NCI-H1694 treated with DMSO at 0.1 percent for 48 hours (cell line): ENCODE measurements around the gene SLC35B1.
"Not testable (repeated sequence)": the region's sequence is repeated elsewhere in the genome, so short reads cannot be mapped to it uniquely, and the experiment has no call there.

ENCODE experiments used
- DNase-seq: peaks from one replicate; lab custom pipeline; 2025; lab: John Stamatoyannopoulos, UW

The SLC35B1 gene

GRCh38 chr17:49699966-49700575 lies 7.7 kb downstream of the SLC35B1 start:
- DNase-seq = peak; percentile 72

GRCh38 chr17:49698005-49698404 lies 9.8 kb downstream of the SLC35B1 start:
- no peak for DNase-seq

GRCh38 chr17:49696233-49696761 lies 11.5 kb downstream of the SLC35B1 start:
- no peak for DNase-seq

- DNase-seq = no peak
Measured at GRCh38 chr17:49695698-49696232, 12.0 kb downstream of the SLC35B1 start.

GRCh38 chr17:49694847-49695697 lies 12.7 kb downstream of the SLC35B1 start:
- DNase-seq = peak; percentile 56

GRCh38 chr17:49692751-49693150 lies 15.0 kb downstream of the SLC35B1 start:
- DNase-seq = no peak

- no peak for DNase-seq
Measured at GRCh38 chr17:49691677-49692191, 16.0 kb downstream of the SLC35B1 start.

- DNase-seq = no peak
Measured at GRCh38 chr17:49691086-49691676, 16.6 kb downstream of the SLC35B1 start.

- no peak for DNase-seq
Measured at GRCh38 chr17:49690256-49690655, 17.5 kb downstream of the SLC35B1 start.

GRCh38 chr17:49688848-49689247 lies 18.9 kb downstream of the SLC35B1 start:
- no peak for DNase-seq

GRCh38 chr17:49687878-49688491 lies 19.8 kb downstream of the SLC35B1 start:
- no peak for DNase-seq

- DNase-seq = no peak
Measured at GRCh38 chr17:49681106-49681979, 26.4 kb downstream of the SLC35B1 start.

GRCh38 chr17:49680314-49680713 lies 27.4 kb downstream of the SLC35B1 start:
- DNase-seq = peak; percentile 83

- peak; percentile 96 for DNase-seq
Measured at GRCh38 chr17:49677933-49678847, 29.6 kb downstream of the SLC35B1 start, which contains the start of gene SPOP. TSS of gene SPOP (minus strand) at chr17:49678097. CDS start at chr17:49622810, 55,287 bp downstream.

GRCh38 chr17:49677134-49677932 lies 30.4 kb downstream of the SLC35B1 start:
- DNase-seq = peak; percentile 82

- no peak for DNase-seq
Measured at GRCh38 chr17:49676276-49676868, 31.4 kb downstream of the SLC35B1 start.

GRCh38 chr17:49674507-49674906 lies 33.3 kb downstream of the SLC35B1 start:
- DNase-seq = no peak

GRCh38 chr17:49673679-49674078 lies 34.1 kb downstream of the SLC35B1 start:
- DNase-seq = not testable (repeated sequence)
